PC-9 (cell line): ENCODE measurements around the gene DLGAP1. TPM values are rescaled to one million over a fixed set of nuclear protein-coding genes. Genes with fewer than 3 reads are reported as not detected.

Experiments
- BruUV-seq: library from RNA; stranded (reverse); fragments of 400-500 nt; replicated peaks from 2 replicates; lab custom pipeline; 2021; lab: Mats Ljungman, UMichigan
- CTCF ChIA-PET: fragments of 300-600 bp; sonication (Branson Sonifier 250); formaldehyde crosslinking; loops from one replicate; lab custom pipeline; 2022; ENCODE audit warnings: antibody characterized with exemption; lab: Charles Lee
- POLR2A ChIA-PET: fragments of 300-600 bp; sonication (Branson Sonifier 250); formaldehyde crosslinking; loops from one replicate; lab custom pipeline; 2022; ENCODE audit warnings: antibody characterized with exemption; ENCODE audit not compliant: unreplicated experiment; lab: Charles Lee
- DNase-seq, 2 experiments: peaks; one replicate each; pipeline versions ENCODE4 v3.0.0 to v3.0.0-alpha.2; 2015 to 2022; ENCODE audit warnings: mixed read lengths in 1 of 2
- H2AFZ ChIP-seq: fragments of 200-600 bp; sonication (generic); 2 replicates; pipeline ENCODE4 v1.8.1; 2017; ENCODE audit warnings: antibody characterized with exemption
- H3F3A ChIP-seq: fragments of 200-600 bp; sonication (generic); 2 replicates; pipeline ENCODE4 v1.8.1; 2017; ENCODE audit warnings: antibody characterized with exemption, mild to moderate bottlenecking, low read depth; ENCODE audit not compliant: insufficient read depth
- H3K27ac ChIP-seq: fragments of 200-600 bp; sonication (generic); 2 replicates; pipeline ENCODE4 v1.6.1; 2016; ENCODE audit warnings: mixed run types
- H3K27me3 ChIP-seq: fragments of 200-600 bp; sonication (generic); 2 replicates; pipeline ENCODE4 v1.6.1; 2016; ENCODE audit warnings: low read depth, mixed run types; ENCODE audit not compliant: insufficient read depth
- H3K36me3 ChIP-seq: fragments of 200-600 bp; sonication (generic); 2 replicates; pipeline ENCODE4 v1.6.1; 2016; ENCODE audit warnings: low read depth, mixed run types
- H3K4me1 ChIP-seq: fragments of 200-600 bp; sonication (generic); replicated peaks from 2 replicates; pipeline ENCODE4 v1.6.1; 2016; ENCODE audit warnings: mixed run types; ENCODE audit not compliant: insufficient read depth
- H3K4me2 ChIP-seq: fragments of 200-600 bp; sonication (generic); 2 replicates; pipeline ENCODE4 v1.6.1; 2017; ENCODE audit warnings: mixed run types
- H3K4me3 ChIP-seq: fragments of 200-600 bp; sonication (generic); 2 replicates; pipeline ENCODE4 v1.6.1; 2016; ENCODE audit warnings: mixed run types
- H3K79me2 ChIP-seq: fragments of 200-600 bp; sonication (generic); 2 replicates; pipeline ENCODE4 v1.6.1; 2017; ENCODE audit warnings: low read depth, mixed run types
- H3K9me2 ChIP-seq: fragments of 200-600 bp; sonication (generic); 2 replicates; pipeline ENCODE4 v1.8.1; 2017; ENCODE audit warnings: mild to moderate bottlenecking; ENCODE audit not compliant: insufficient read depth
- H3K9me3 ChIP-seq: fragments of 200-600 bp; sonication (generic); 2 replicates; pipeline ENCODE4 v1.8.1; 2016; ENCODE audit warnings: low read depth; ENCODE audit not compliant: insufficient read depth
- H4K20me1 ChIP-seq: fragments of 200-600 bp; sonication (generic); 2 replicates; pipeline ENCODE4 v1.8.1; 2017; ENCODE audit not compliant: insufficient read depth
- EZH2 ChIP-seq: fragments of 200-600 bp; sonication (generic); IDR thresholded peaks from 2 replicates; pipeline ENCODE4 v1.8.0; 2017; ENCODE audit warnings: antibody characterized with exemption, low read depth
- intact Hi-C: fragments of 100-400 bp; cut with micrococcal nuclease; formaldehyde crosslinking; loops from one replicate; pipeline ENCODE4 v1.10.0; 2022; ENCODE audit not compliant: unreplicated experiment
- total RNA-seq: library from RNA; stranded (reverse); gene quantifications from 2 replicates; pipeline ENCODE4 v1.2.3, GENCODE V29; 2021
- TF ChIP-seq, protein P1 (sequence below): fragments of 200-600 bp; sonication (generic); conservative IDR thresholded peaks from 2 replicates; pipeline ENCODE4 v1.6.1; 2017; ENCODE audit warnings: mixed run types, antibody characterized with exemption, mild to moderate bottlenecking, moderate library complexity

Gene DLGAP1
- total RNA-seq, 1 experiment from 2014 or later = not detected

DNA sequence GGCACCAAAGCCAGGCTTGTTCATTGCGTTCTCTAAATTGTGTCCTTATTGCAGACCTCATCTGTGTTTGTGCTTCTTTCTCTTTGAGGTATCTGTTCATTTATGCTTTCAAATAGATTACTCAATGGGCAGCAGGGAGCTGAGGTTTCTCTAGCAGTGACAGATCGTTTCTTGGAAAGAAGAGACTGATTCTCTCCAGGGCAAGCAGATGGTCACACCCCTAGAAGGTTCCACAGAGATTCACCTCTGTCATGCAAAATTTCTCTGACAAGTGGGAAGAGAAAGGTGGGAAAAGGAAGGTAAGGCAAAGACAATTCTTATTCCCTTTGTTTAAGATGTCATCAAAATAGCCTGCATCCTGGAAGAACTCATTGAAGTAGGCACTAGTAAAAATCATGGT is 14.0 kb downstream of the DLGAP1 start:
- Histone ChIP-seq H3K36me3 (no peaks in the 10 kb centered on the region), H3K79me2 (no peaks in the 10 kb centered on the region), H3K27ac (no peak overlapping the region), H3K9me3 (no peaks in the 10 kb centered on the region), H3K27me3 (peaks cover 33% of the 10 kb centered on the region), H3K4me3 (no peak overlapping the region), H4K20me1 (peaks cover 3% of the 10 kb centered on the region; the same call in 1 of the 2 replicates), H3F3A (no peaks in the 10 kb centered on the region), H3K4me2 (no peak overlapping the region), H3K4me1 (no peaks in the 10 kb centered on the region), H3K9me2 (no peaks in the 10 kb centered on the region), H2AFZ (no peak overlapping the region)
- ChIA-PET CTCF (no interaction called here), POLR2A (no interaction called here)
- DNase-seq = no peak
- intact Hi-C loops = no loop called here
- no TSS peak for BruUV-seq
- TF ChIP-seq EZH2 = no peak
- TF ChIP-seq, protein P1, sequence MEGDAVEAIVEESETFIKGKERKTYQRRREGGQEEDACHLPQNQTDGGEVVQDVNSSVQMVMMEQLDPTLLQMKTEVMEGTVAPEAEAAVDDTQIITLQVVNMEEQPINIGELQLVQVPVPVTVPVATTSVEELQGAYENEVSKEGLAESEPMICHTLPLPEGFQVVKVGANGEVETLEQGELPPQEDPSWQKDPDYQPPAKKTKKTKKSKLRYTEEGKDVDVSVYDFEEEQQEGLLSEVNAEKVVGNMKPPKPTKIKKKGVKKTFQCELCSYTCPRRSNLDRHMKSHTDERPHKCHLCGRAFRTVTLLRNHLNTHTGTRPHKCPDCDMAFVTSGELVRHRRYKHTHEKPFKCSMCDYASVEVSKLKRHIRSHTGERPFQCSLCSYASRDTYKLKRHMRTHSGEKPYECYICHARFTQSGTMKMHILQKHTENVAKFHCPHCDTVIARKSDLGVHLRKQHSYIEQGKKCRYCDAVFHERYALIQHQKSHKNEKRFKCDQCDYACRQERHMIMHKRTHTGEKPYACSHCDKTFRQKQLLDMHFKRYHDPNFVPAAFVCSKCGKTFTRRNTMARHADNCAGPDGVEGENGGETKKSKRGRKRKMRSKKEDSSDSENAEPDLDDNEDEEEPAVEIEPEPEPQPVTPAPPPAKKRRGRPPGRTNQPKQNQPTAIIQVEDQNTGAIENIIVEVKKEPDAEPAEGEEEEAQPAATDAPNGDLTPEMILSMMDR = no peak

DNA sequence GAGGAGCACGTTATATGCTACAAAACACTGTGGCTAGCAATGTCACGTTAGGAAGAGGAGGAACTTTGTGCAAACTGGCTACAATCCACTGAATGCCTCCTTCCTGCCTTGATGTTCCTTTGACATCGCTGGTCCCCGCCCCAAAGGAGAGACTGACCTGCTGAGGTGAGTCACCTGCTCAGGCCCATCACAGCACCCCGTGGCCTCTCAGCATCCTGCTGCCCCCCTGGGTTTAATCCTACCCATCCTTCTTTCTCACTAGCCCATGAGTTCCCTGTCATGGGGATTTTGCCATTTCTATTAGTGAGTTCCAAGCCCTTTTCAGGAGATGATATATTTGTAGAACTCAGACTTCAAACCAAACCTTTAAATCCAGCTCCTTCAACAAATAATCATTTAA is 16.2 kb downstream of the DLGAP1 start:
- H3K4me2 ChIP-seq = no peak overlapping the region
- no peaks in the 10 kb centered on the region for H3K9me3 ChIP-seq
- CTCF ChIA-PET = no interaction called here
- no peak for DNase-seq
- POLR2A ChIA-PET = no interaction called here
- H3K27ac ChIP-seq = no peak overlapping the region
- no peak overlapping the region for H3K4me3 ChIP-seq
- peaks cover 33% of the 10 kb centered on the region for H3K27me3 ChIP-seq
- H4K20me1 ChIP-seq = peaks cover 2% of the 10 kb centered on the region; the same call in 1 of the 2 replicates
- H2AFZ ChIP-seq = no peak overlapping the region
- no peaks in the 10 kb centered on the region for H3K79me2 ChIP-seq
- H3K9me2 ChIP-seq = no peaks in the 10 kb centered on the region
- intact Hi-C loops = no loop called here
- TF ChIP-seq, protein P1 = no peak
- no peak for TF ChIP-seq EZH2
- H3K4me1 ChIP-seq = no peaks in the 10 kb centered on the region
- H3K36me3 ChIP-seq = no peaks in the 10 kb centered on the region
- no peaks in the 10 kb centered on the region for H3F3A ChIP-seq
- BruUV-seq = no TSS peak

DNA sequence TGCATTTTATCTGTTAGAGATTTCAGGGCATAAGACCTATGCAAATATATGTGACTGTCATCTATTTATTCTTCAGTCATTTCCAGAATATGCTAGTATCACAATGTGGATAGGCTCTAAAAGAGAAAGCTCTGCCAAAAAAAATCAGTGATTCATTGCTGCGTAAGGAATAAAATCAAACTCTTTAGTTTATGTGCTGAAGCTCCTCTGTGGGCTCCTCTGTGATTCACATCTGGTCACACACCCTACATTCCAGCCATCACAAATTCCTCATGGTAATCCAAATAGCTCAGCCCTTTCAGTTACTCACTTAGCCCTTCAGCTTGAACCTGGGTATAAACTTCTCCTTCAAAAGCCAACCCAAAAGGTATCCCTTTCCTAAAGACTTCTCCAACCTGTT is 21.4 kb downstream of the DLGAP1 start:
- no TSS peak for BruUV-seq
- ChIA-PET POLR2A (no interaction called here), CTCF (no interaction called here)
- Histone ChIP-seq H3K79me2 (no peaks in the 10 kb centered on the region), H3K4me3 (no peak overlapping the region), H3K27ac (no peak overlapping the region), H3K9me3 (no peaks in the 10 kb centered on the region), H3K27me3 (no peaks in the 10 kb centered on the region; the same call in 1 of the 2 replicates), H3K4me1 (no peaks in the 10 kb centered on the region), H4K20me1 (no peaks in the 10 kb centered on the region), H3K4me2 (no peak overlapping the region), H3K9me2 (no peaks in the 10 kb centered on the region), H3F3A (no peaks in the 10 kb centered on the region), H3K36me3 (no peaks in the 10 kb centered on the region), H2AFZ (no peak overlapping the region)
- intact Hi-C loops = no loop called here
- DNase-seq = no peak
- no peak for TF ChIP-seq EZH2
- TF ChIP-seq, protein P1 = no peak
